SU-DHL-6 (cell line): ENCODE results near the gene SH2D1B.

Experiments used
- EZH2phosphoT487 ChIP-seq: fragments of 200-600 bp; sonication (generic), shearing (Covaris generic); conservative IDR thresholded peaks from 2 replicates; pipeline ENCODE4 v1.6.1; 2018; ENCODE audit warnings: mild to moderate bottlenecking, antibody characterized with exemption, low read length, moderate library complexity, mixed read lengths
- TF ChIP-seq, protein P1 (sequence below): fragments of 200-600 bp; sonication (generic); IDR thresholded peaks from one replicate; pipeline ENCODE4 v1.5.1; 2017; ENCODE audit warnings: antibody characterized with exemption, mild to moderate bottlenecking, low read length, moderate library complexity; ENCODE audit not compliant: insufficient read depth, poor library complexity, severe bottlenecking

DNA sequence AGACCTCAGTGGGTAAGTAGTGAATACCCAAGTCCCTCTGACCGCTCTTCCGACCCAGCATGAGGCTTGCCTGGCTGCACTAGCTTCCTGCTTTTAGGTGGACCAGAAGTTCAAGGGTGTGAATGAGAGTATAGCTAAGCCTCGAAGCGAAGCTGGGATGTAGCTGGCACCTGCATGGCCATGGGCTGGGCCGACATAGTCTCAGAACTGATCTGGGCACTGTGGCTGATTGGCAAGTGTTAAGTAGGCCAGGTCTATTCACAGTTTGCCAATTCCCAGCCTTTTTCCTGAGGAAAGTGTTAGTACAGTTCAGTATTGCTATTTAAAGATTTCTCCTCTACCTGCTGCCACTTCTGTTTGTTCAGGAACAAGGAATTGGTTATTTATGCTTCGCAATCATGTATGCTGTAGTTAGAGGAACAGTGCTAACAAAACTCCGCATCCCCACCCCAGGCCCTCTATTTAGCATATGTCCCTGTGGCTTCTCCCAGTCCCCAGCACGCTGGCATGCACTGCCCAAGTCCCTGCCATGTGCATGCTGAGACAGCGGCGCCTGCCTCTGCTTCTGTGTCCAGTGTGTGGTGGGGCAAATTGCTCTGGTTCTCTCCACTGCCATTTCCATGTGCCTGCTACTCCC lies 51.6 kb downstream of the SH2D1B start:
- TF ChIP-seq, protein P1, sequence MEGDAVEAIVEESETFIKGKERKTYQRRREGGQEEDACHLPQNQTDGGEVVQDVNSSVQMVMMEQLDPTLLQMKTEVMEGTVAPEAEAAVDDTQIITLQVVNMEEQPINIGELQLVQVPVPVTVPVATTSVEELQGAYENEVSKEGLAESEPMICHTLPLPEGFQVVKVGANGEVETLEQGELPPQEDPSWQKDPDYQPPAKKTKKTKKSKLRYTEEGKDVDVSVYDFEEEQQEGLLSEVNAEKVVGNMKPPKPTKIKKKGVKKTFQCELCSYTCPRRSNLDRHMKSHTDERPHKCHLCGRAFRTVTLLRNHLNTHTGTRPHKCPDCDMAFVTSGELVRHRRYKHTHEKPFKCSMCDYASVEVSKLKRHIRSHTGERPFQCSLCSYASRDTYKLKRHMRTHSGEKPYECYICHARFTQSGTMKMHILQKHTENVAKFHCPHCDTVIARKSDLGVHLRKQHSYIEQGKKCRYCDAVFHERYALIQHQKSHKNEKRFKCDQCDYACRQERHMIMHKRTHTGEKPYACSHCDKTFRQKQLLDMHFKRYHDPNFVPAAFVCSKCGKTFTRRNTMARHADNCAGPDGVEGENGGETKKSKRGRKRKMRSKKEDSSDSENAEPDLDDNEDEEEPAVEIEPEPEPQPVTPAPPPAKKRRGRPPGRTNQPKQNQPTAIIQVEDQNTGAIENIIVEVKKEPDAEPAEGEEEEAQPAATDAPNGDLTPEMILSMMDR: no peak
- TF ChIP-seq EZH2phosphoT487: no peak
